Ishikawa (cell line): Measurements from ENCODE around the gene FETUB.

ENCODE experiments used
- CEBPB ChIP-seq: IDR thresholded peaks from 2 replicates; pipeline ENCODE4 v1.6.1; 2012
- EGR1 ChIP-seq: IDR thresholded peaks from 2 replicates; pipeline ENCODE4 v1.6.1; 2012
- EP300 ChIP-seq: IDR thresholded peaks from 2 replicates; pipeline ENCODE4 v1.6.1; 2012; ENCODE audit warnings: borderline replicate concordance
- ZBTB7A ChIP-seq: IDR thresholded peaks from 2 replicates; pipeline ENCODE4 v1.6.1; 2012; ENCODE audit warnings: low read depth

- TF ChIP-seq EP300 (no peak), EGR1 (no peak), ZBTB7A (no peak), CEBPB (no peak)
Measured at GRCh38 chr3:186671051-186671450, 30.9 kb downstream of the FETUB start.
